Measurements from ENCODE around the gene ARRDC3.

Gene ARRDC3

DNA sequence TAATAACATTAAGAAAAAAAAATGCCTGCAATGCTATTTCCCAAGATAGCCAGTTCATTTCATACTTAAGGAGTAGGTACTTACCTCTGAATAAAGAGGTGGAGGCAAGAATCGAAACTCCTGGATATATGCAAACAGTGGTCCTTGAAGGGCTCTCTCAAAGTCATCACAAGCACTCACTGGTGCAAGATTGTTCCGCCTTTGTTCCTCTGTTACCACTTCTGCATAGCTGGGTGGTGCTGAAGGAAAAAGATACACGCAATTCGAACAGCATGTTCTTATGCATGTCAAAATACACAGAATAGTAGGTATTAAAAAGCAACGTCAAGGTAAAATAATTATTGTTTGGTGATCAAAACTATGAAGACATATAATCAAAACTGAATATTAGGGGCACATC is 9.5 kb downstream of the ARRDC3 start:
- in situ Hi-C loops (cut with MboI; ENCODE audit: low pct_unique_long_range_greater_than_20kb, low sequenced_read_pairs, unreplicated experiment): no loop called here
- DNase-seq (ENCODE audit: low spot score): no peak
- TF ChIP-seq, protein P1, sequence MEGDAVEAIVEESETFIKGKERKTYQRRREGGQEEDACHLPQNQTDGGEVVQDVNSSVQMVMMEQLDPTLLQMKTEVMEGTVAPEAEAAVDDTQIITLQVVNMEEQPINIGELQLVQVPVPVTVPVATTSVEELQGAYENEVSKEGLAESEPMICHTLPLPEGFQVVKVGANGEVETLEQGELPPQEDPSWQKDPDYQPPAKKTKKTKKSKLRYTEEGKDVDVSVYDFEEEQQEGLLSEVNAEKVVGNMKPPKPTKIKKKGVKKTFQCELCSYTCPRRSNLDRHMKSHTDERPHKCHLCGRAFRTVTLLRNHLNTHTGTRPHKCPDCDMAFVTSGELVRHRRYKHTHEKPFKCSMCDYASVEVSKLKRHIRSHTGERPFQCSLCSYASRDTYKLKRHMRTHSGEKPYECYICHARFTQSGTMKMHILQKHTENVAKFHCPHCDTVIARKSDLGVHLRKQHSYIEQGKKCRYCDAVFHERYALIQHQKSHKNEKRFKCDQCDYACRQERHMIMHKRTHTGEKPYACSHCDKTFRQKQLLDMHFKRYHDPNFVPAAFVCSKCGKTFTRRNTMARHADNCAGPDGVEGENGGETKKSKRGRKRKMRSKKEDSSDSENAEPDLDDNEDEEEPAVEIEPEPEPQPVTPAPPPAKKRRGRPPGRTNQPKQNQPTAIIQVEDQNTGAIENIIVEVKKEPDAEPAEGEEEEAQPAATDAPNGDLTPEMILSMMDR (IDR thresholded peaks at IDR 0.05; ENCODE audit: extremely low read depth, insufficient read depth, missing control alignments): no peak

DNA sequence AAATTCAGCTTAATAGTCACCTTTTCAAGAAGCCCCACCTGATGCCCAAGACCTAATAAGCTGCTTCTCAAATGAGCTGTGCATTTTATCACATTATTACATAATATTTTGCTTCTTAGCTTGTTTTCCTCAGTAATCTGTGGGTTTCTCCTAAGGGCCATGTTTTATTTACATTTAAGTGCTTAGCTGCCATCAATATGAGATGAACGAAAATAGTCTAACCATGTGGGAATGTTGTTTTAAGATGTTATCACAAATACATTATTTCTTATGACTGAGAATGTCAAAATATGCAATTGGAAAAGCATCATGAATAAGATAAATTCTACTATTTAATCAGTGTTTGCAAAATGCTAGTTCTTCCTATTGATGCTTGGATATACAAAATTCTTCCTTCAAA is 10.1 kb downstream of the ARRDC3 start:
- in situ Hi-C loops (cut with MboI; ENCODE audit: low pct_unique_long_range_greater_than_20kb, low sequenced_read_pairs, unreplicated experiment): no loop called here

DNA sequence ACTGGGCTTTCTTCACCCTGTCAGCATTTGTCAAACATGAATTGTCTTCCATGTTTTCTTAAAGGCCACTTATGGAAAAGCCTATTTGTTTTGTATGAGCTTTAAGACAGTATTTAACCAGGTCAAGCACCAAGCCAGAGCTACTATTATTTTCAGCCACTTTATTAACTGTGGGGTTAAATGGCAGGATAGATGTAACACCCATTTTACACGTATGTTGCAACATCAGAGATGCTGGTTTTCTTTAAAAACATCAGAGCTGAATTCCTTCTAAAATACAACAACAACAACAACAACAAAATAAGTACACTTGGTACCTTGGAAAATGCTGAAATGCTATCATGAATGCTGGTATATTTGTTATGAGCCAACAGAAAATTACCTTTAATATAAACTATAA is 13.6 kb downstream of the ARRDC3 start:
- in situ Hi-C loops (cut with MboI; ENCODE audit: low pct_unique_long_range_greater_than_20kb, low sequenced_read_pairs, unreplicated experiment): no loop called here
- TF ChIP-seq, protein P1 (IDR thresholded peaks at IDR 0.05; ENCODE audit: extremely low read depth, insufficient read depth, missing control alignments): no peak
- no peak for DNase-seq (ENCODE audit: low spot score)

More for the DNA sequence above, 10.1 kb downstream of the ARRDC3 start:
- TF ChIP-seq, protein P1 (IDR thresholded peaks at IDR 0.05; ENCODE audit: extremely low read depth, insufficient read depth, missing control alignments): no peak
- DNase-seq (ENCODE audit: low spot score): no peak

DNA sequence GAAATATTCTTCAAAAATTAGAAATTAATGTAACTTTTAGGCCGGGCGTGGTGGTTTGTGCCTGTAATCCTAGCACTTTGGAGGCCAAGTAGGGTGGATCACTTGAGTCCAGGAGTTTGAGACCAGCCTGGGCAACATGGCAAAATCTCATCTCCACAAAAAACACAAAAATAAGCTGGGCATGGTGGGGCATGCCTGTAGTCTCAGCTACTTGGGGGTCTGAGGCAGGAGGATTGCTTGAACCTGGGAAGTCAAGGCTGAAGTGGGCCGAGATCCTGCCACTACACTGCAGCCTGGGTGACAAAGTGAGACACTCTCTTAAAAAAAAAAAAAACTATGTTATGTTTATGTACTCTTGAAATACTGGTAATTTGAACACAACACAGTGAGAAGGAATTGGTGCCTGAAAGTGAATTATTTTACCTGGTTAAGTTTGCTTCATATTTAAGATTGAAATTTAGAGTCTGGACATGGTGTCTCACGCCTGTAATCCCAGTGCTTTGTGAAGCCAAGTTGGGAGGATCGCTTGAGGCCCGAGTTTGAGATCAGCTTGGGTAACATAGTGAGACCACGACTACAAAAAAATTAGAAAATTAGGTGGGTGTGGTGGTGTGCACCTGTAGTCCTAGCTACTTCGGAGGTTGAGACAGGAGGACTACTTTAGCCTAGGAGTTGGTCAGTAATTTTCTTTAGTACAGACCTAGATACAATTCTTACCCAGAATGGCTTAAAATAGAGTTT is 15.0 kb downstream of the ARRDC3 start:
- TF ChIP-seq, protein P1 (IDR thresholded peaks at IDR 0.05; ENCODE audit: extremely low read depth, insufficient read depth, missing control alignments): no peak
- in situ Hi-C loops (cut with MboI; ENCODE audit: low pct_unique_long_range_greater_than_20kb, low sequenced_read_pairs, unreplicated experiment): no loop called here
- no peak for DNase-seq (ENCODE audit: low spot score)

DNA sequence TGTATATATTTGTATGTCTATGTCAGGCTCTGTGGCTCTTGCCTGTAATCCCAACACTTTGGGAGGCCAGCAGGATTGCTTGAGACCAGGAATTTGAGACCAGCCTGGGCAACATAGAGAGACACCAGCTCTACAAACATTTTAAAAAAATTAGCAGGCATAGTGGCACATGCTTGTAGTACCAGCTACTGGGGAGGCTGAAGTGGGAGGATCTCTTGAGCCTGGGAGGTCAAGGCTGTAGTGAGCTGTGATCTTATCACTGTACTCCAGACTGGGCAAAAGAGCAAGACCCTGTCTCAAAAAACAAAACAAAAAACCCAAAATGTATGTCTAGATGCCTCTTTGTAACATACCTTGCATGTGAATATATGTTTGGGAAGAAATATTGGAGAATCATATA is 15.8 kb downstream of the ARRDC3 start:
- TF ChIP-seq, protein P1 (IDR thresholded peaks at IDR 0.05; ENCODE audit: extremely low read depth, insufficient read depth, missing control alignments): no peak
- in situ Hi-C loops (cut with MboI; ENCODE audit: low pct_unique_long_range_greater_than_20kb, low sequenced_read_pairs, unreplicated experiment): no loop called here
- DNase-seq (ENCODE audit: low spot score): no peak

DNA sequence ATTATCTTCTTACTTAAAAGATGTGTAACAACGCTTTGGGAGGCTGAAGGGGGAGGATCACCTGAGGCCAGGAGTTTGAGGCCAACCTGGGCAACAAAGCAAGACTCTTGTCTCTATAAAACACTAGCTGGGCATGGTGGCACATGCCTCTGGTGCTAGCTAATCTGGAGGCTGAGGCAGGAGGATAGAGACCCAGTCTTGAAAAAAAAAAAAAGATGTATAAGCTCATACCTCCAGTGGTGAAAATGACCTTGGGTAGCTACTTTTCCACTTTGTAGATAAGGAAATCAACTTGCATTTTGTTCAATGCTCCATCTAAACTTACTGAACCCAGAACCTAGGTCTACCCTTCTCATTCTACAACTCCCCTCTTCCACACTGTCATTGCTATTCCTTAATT is 16.6 kb downstream of the ARRDC3 start:
- TF ChIP-seq, protein P1 (IDR thresholded peaks at IDR 0.05; ENCODE audit: extremely low read depth, insufficient read depth, missing control alignments): no peak
- DNase-seq (ENCODE audit: low spot score): no peak
- in situ Hi-C loops (cut with MboI; ENCODE audit: low pct_unique_long_range_greater_than_20kb, low sequenced_read_pairs, unreplicated experiment): no loop called here

All from GM13977 (cell line).